ENCODE measurements around the gene CAMK4.

DNA sequence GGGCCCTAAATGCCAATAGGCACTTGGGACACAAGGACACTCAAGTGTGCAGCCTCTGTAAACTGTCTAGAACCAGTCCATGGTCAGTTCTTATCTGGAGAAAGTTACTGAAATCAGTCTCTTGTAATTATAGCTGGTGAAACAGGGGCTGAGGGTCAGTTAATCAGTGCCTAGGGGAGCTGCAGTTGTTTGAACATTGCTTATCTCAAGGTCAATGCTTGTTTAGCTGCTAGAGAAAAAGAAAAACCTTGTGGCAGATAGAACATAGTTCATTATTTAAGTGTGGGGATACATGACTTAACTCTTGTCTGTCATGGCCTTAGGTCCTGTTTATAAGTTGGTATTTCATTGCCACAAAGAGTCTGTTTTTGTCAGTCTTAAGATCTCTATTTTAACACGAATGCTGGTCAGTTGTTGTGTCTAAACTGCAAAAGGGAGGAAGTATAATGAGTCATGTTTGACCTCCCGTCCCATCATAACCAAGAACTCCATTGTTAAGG is 180.1 kb downstream of the CAMK4 start:
- no peak for TF ChIP-seq POLR2A (IDR thresholded peaks at IDR 0.05)
- TF ChIP-seq, protein P1, sequence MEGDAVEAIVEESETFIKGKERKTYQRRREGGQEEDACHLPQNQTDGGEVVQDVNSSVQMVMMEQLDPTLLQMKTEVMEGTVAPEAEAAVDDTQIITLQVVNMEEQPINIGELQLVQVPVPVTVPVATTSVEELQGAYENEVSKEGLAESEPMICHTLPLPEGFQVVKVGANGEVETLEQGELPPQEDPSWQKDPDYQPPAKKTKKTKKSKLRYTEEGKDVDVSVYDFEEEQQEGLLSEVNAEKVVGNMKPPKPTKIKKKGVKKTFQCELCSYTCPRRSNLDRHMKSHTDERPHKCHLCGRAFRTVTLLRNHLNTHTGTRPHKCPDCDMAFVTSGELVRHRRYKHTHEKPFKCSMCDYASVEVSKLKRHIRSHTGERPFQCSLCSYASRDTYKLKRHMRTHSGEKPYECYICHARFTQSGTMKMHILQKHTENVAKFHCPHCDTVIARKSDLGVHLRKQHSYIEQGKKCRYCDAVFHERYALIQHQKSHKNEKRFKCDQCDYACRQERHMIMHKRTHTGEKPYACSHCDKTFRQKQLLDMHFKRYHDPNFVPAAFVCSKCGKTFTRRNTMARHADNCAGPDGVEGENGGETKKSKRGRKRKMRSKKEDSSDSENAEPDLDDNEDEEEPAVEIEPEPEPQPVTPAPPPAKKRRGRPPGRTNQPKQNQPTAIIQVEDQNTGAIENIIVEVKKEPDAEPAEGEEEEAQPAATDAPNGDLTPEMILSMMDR (IDR thresholded peaks at IDR 0.05), result no peak
